HG03108 (cell line): ENCODE results near the gene CPLANE2.

ENCODE experiments used
- ATAC-seq: cut with Tn5 transposase; IDR thresholded peaks from one replicate; pipeline ENCODE4 v1.9.1; 2021; ENCODE audit warnings: moderate library complexity; ENCODE audit not compliant: unreplicated experiment

The CPLANE2 gene

DNA sequence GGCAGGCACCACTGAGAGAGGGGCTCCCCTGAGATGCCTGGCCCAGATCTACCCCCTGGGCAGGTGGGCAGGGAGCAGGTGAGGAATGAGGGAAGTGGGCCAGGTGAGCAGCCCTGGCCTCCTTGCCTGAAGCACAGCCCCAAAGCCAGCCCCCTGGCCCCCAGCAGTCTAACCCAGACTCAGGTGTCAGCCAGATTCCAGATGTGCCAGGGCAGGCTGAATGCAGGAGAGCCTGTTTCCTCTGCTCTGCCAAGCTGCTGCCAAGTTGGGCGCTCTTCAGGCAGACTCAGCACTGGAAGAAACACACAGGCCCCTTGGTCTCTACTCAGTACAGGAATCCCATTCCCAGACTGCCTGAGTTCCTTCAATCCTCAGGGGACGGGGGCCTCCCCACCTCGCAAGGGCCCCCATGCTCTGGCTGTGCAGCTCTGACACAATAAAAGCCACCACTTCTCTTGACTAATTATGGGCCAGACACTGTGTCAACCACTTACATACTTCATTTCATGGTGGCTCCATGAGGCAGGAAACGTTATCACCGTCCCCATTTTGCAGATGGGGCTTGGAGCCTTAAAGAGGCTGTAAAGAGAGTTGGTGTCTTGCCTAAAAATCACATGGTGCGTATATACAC lies 45.0 kb downstream of the CPLANE2 start:
- ATAC-seq: no peak

DNA sequence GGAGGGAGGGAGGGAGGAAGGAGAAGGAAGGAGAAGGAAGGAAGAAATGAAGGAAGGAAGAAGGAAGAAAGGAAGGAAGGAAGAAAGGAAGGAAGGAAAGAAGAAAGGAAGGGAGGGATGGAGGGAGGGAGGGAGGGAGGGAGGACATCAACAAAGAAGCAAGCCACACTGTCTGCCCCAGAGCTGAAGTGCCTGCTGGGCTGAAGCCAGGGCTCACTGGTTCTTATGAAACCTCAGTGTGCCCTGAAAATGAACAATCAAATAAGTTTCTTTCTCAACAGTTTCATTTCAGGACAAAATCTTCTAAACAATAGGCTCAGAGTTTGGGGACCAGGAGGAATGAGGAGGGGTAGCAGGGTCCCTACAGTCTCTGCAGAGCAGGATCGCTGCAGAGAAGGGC lies 45.7 kb downstream of the CPLANE2 start:
- ATAC-seq: no peak

DNA sequence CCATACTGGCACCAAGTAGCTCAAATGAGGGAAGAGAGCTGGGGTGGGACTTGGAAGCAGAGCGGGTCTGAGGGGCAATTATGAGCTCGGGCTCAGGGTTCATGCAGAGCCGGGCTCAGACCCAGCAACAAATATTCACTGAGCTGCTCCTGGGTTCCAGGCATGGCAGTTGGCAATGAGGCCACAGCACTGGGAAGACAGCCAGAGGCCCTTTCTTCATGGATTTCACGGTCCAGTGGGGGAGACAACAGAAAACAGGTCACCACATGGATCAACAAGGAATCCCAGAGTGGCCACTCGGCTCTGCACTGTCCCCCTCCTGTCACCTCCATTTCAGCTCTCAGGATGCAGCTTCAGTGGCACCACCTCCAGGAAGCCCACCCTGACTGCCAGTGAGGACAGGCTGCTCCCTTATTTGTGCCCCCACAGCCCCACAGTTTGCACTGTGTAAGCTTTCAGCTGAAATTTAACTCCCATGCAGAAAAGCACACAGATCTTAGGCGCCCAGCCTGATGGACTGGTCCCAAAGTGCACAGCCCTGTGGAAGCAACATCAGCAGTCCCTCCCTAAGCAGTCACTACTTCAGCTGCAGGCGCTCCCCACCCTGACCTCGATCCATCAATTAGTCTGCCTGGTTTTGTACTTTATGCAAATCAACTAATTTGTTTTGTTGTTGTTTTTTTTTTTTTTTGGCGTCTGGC lies 46.9 kb downstream of the CPLANE2 start:
- ATAC-seq: no peak

GRCh38 chr1:16189003-16189402 lies 48.0 kb downstream of the CPLANE2 start:
- no peak for ATAC-seq

DNA sequence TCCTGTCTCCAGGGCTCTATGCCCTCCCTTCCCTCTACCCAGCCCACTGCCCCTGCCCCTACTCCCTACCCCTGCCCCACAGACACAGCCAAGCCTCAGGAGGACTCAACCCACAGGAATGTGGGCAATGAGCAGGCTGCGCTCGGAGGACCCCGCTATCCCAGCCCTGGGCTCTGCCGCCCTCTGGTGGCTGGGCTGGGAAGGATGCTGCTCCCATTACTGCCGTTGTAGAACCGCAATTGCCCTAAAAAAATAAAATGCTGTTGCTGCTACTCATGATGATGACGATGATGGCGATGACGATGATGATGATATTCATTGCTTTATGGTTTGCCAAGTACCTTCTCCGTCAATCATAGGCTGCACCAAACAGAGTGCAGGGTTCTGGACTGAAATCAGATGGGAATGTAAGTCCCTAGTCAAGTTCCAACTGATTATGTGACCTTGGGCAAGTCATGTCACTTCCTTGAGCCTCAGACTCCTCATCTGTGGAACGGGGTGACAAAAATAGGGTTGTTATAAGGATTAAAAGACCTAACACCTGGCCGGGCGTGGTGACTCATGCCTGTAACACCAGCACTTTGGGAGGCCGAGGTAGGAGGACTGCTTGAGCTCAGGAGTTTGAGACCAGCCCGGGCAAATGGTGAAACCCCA lies 49.1 kb downstream of the CPLANE2 start:
- ATAC-seq: no peak

- no peak for ATAC-seq
Observed at GRCh38 chr1:16186655-16187235, 50.2 kb downstream of the CPLANE2 start.

DNA sequence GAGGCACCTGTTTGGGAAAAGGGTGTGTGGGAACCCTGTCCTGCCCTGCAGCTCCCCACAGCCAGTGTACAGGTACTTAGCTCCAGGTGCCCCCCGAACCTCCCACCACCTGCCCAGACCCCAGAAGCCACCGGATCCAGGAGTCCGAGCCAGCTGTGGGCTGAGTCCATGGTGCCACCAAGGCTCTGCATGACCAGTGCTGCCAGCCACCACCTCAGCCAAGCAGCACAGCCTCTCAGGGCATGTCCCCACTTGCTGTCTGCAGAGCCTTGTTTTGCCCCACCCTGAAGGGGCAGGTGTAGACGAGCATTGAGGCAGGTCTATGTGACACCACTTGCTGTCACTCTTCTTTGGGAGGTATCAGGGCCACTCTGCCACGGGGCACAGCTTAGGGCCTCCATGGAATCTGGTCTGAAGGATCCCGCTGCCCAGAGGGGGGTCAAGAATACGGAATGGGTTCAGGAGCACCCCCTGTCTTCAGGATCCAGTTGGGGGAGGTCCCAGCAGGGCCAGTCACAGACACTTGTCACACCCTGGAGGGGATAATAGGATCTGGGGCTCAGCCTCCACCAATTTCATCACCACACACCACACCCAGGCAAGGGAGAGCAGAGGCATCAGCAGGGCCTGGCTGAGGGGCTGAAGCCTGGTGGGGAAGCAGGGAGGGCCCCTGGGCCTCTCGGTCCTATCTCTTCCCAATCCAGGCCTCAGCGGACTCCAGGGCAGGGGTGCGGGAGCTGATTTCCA lies 52.3 kb downstream of the CPLANE2 start:
- ATAC-seq: no peak

GRCh38 chr1:16183765-16184556 lies 53.0 kb downstream of the CPLANE2 start:
- ATAC-seq: no peak

DNA sequence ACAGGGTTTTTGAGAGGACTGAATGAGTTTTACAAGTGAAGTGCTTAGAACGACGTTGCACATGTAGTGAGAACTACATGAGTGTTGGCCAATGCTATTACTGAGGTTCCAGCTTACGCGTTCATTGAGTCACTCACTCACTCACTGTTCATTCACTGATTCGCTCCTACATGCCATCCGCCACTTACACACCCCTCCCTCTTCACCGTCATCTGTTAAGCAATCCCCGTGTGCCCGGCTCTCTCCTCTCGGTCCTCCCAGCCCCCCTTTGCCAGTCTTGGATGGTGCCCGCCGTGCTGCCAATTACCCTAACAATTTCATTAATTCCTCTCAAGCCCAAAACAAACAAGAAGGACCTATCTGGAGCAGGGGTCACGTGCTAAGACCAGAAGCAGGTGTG lies 53.8 kb downstream of the CPLANE2 start:
- ATAC-seq: no peak

GRCh38 chr1:16181887-16182719 lies 54.9 kb downstream of the CPLANE2 start:
- ATAC-seq: no peak
